Neural cell (in vitro differentiated cells): ENCODE data around the gene HIVEP3.

Source experiments
- EP300 ChIP-seq: fragments of 450-650 bp; conservative IDR thresholded peaks from 2 replicates; pipeline ENCODE4 v1.6.1; 2014; ENCODE audit warnings: antibody characterized with exemption, mild to moderate bottlenecking, moderate library complexity; ENCODE audit not compliant: poor library complexity, severe bottlenecking
- TF ChIP-seq, protein P1 (sequence below): fragments of 450-650 bp; IDR thresholded peaks from 2 replicates; pipeline ENCODE4 v1.5.1; 2014; ENCODE audit warnings: antibody characterized with exemption, mild to moderate bottlenecking, moderate library complexity; ENCODE audit not compliant: poor library complexity, severe bottlenecking

DNA sequence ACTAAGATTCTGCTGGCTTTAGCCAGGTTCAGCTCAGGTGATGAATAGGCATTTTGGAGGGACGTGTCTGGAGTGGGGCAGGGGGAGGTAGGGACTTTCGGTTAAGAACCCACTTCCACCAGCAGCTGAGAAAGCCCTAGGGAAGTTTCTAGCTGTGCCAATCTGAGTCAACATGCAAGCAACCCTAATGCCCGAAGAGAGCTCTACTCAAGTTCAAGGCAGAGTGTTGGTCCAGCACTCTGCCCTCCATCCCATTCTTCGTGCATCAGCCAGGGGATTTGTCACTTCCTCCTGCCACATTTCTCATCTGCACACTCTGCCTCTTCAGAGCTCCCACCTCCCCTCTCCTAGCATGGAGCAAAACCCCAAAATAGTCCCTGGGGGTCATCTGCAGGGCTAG lies 208.8 kb downstream of the HIVEP3 start:
- TF ChIP-seq EP300 = no peak
- TF ChIP-seq, protein P1, sequence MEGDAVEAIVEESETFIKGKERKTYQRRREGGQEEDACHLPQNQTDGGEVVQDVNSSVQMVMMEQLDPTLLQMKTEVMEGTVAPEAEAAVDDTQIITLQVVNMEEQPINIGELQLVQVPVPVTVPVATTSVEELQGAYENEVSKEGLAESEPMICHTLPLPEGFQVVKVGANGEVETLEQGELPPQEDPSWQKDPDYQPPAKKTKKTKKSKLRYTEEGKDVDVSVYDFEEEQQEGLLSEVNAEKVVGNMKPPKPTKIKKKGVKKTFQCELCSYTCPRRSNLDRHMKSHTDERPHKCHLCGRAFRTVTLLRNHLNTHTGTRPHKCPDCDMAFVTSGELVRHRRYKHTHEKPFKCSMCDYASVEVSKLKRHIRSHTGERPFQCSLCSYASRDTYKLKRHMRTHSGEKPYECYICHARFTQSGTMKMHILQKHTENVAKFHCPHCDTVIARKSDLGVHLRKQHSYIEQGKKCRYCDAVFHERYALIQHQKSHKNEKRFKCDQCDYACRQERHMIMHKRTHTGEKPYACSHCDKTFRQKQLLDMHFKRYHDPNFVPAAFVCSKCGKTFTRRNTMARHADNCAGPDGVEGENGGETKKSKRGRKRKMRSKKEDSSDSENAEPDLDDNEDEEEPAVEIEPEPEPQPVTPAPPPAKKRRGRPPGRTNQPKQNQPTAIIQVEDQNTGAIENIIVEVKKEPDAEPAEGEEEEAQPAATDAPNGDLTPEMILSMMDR = no peak
